HL-60 (cell line): ENCODE results near the gene UPK1B.

Source experiments
- DNase-seq, 2 experiments: peaks; one replicate each; pipeline ENCODE4 v3.0.0-alpha.2; 2010 to 2020; ENCODE audit warnings: low read depth in 1 of 2, low spot score in 1 of 2
- H3K27ac ChIP-seq: fragments of 250-450 bp; sonication (Bioruptor Pico); replicated peaks from 2 replicates; pipeline ENCODE4 v1.5.1; 2020; ENCODE audit warnings: mild to moderate bottlenecking, moderate library complexity
- H3K27me3 ChIP-seq: fragments of 250-450 bp; sonication (Bioruptor Pico); 2 replicates; pipeline ENCODE4 v1.5.1; 2021; ENCODE audit warnings: mild to moderate bottlenecking, moderate library complexity; ENCODE audit not compliant: insufficient read depth, poor library complexity, severe bottlenecking
- H3K4me3 ChIP-seq: replicated peaks from 2 replicates; pipeline ENCODE4 v1.5.1; 2011; ENCODE audit warnings: mild to moderate bottlenecking, control low read depth, low read length; ENCODE audit not compliant: insufficient read depth
- CTCF ChIP-seq: IDR thresholded peaks from one replicate; pipeline ENCODE4 v1.5.1; 2011; ENCODE audit warnings: low read length, control low read depth, inconsistent platforms; ENCODE audit not compliant: insufficient read depth
- GABPA ChIP-seq: IDR thresholded peaks from 2 replicates; pipeline ENCODE4 v1.6.1; 2012; ENCODE audit warnings: low read depth
- POLR2AphosphoS5 ChIP-seq: IDR thresholded peaks from 2 replicates; pipeline ENCODE4 v1.6.1; 2012; ENCODE audit warnings: low read depth
- REST ChIP-seq: IDR thresholded peaks from 2 replicates; pipeline ENCODE4 v1.6.1; 2012; ENCODE audit warnings: low read depth; ENCODE audit not compliant: insufficient replicate concordance
- SPI1 ChIP-seq: IDR thresholded peaks from 2 replicates; pipeline ENCODE4 v1.6.1; 2012; ENCODE audit warnings: low read depth, mild to moderate bottlenecking, borderline replicate concordance

UPK1B gene

GRCh38 chr3:119229190-119229589, 55.8 kb downstream of the UPK1B start:
- Histone ChIP-seq H3K4me3 (no peak overlapping the region), H3K27me3 (no peaks in the 10 kb centered on the region), H3K27ac (no peak overlapping the region)
- TF ChIP-seq REST (no peak), SPI1 (no peak), CTCF (no peak), POLR2AphosphoS5 (no peak), GABPA (no peak)
- no peak for DNase-seq

GRCh38 chr3:119230071-119230470, 56.7 kb downstream of the UPK1B start:
- TF ChIP-seq CTCF, result no peak
- no peak for TF ChIP-seq SPI1
- no peak for TF ChIP-seq REST
- TF ChIP-seq GABPA, result no peak
- TF ChIP-seq POLR2AphosphoS5, result no peak
- no peaks in the 10 kb centered on the region for H3K27me3 ChIP-seq
- H3K4me3 ChIP-seq, result no peak overlapping the region
- DNase-seq, result no peak
- no peak overlapping the region for H3K27ac ChIP-seq

- DNase-seq, result no peak
- TF ChIP-seq CTCF (no peak), POLR2AphosphoS5 (no peak), REST (no peak), GABPA (no peak), SPI1 (no peak)
- H3K27me3 ChIP-seq, result no peaks in the 10 kb centered on the region
- H3K4me3 ChIP-seq, result no peak overlapping the region
- H3K27ac ChIP-seq, result no peak overlapping the region
Observed at GRCh38 chr3:119230745-119231144, 57.3 kb downstream of the UPK1B start.
